GM21528 (cell line): Measurements from ENCODE around the gene SPATS2L.

Source experiments
- ATAC-seq: cut with Tn5 transposase; IDR thresholded peaks from one replicate; pipeline ENCODE4 v1.9.1; 2021; ENCODE audit warnings: mild to moderate bottlenecking, moderate library complexity; ENCODE audit not compliant: unreplicated experiment, low FRiP score

Gene SPATS2L

GRCh38 chr2:200404615-200405014, 98.1 kb downstream of the SPATS2L start:
- no peak for ATAC-seq

DNA sequence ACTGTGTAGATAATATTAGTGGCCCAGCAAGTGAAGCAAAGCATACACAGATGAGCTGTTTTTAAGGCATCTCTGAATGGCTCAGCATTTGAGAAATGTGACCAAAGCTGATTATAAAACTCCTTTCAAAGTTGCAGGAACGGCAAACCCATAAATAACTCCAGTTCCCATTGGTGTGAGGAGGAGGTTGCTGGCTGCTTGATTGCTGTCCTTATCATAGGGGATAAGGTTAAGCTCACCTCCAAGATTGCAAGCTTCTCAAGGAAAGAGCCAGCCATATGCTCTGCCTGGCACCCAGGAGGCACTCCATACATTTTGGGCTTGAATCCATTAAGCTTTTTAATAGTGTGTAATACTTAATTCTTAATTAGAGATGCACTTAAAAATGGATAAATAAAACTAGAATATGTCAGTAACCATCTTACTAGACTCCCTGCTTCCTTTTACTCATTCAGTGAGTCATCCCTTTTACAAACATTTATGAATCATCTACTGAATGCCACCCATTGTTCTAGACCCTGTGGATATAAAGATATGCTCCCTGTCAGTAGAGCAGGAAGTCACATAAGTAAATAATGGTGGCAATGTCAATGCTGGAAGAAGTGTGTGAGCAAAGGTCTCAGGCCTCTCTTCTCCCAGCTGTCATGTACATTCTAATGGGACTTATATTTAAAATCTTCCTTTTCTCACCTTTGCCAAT, 99.3 kb downstream of the SPATS2L start:
- no peak for ATAC-seq

DNA sequence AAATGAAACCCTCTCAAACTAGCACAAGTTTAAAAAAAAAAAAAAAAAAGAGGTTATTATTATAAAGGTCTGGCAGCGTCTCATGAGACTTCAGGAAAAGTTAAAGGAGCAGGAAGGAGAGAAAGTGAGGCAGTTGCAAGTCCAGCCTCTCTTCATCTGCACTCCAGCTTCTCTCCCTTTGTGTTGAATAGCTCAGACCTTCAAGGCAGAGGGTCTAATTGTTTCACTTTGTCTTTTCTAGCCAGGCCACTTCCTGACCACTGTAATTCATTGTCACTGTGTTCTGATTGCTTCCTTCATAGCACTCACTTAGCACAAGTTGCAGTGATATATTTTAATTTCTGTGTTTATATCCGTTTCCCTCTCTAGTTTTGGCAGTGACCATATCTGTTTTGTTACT, 99.9 kb downstream of the SPATS2L start:
- no peak for ATAC-seq

GRCh38 chr2:200408428-200409316, 102.2 kb downstream of the SPATS2L start:
- no peak for ATAC-seq

DNA sequence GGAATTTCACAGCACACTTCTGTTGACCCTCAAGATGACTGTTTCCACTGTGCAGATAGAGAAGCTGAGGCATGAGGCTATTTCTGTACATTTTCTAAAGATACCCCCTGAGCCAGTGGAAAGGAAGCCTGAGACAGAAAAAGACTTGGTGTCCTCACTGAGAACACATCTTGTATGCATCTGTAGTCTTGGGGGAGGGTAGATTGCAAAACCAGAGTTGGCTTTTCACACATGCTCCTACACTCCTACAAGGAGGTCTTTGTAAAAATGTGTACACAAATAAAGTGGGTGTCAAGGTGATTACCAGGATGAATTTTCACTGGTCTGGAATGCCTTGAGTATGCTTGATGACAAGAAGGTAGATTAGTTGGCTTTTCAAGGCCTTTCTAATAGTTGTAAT, 105.3 kb downstream of the SPATS2L start:
- no peak for ATAC-seq

DNA sequence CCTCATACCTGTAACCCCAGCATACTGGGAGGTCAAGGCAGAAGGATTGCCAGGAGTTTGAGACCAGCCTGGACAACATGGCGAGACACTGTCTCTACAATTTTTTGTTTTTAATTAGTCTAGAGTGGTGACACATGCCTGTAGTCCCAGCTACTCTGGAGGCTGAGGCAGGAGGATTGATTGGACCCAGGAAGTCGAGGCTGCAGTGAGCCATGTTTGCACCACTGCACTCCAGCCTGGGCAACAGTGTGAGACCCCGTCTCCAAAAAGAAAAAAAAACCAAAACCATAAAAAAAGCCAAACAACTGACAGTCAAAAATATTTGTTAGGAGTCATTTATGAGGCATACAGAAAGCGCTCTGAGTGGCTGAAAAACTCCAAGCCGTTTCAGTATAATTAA, 107.9 kb downstream of the SPATS2L start:
- ATAC-seq, result no peak

- no peak for ATAC-seq
These were observed 109.0 kb downstream of the SPATS2L start for GRCh38 chr2:200415455-200415854.

DNA sequence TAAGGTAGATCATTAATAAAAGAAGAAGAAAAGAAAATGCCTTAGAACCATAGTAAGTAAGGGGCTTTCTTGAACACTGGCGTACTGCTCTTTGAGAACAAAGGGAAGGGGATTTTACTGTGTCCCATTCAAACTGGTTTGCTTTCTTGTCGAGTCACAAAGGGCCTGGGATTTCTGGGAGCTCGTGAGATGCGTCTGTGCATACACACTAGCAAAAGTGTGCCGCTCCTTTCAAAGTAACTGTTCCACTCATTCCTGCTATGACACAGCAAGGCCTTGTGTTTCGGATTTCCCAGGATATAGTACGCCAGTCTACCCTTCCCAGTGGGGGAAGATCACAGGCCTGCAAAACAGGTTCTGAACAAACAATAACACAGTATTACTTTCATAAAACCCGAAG, 110.4 kb downstream of the SPATS2L start:
- no peak for ATAC-seq

DNA sequence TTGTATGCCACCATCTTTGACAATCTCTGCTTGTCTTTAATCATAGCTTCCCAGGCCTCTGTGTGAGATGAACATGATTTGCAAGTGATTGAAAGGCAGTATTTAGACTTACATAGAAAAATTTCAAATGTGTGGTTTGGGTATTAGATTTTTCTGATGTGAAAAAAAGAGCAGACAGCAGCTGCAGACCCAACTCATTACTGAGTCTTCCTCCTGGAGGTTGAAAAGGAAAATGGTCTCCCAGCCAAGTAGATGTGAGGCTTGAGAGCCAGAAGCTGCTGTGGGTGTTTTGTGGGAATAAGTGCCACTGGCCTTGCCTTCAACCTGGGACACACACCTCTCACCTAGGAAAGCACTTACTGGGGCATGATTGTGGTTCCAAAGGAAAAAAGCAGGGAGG, 110.9 kb downstream of the SPATS2L start:
- no peak for ATAC-seq

GRCh38 chr2:200418399-200418798, 111.9 kb downstream of the SPATS2L start:
- no peak for ATAC-seq

GRCh38 chr2:200419325-200419724, 112.8 kb downstream of the SPATS2L start:
- ATAC-seq, result no peak

- ATAC-seq, result no peak
These were observed 114.8 kb downstream of the SPATS2L start for GRCh38 chr2:200421270-200421669.

- no peak for ATAC-seq
These were observed 115.6 kb downstream of the SPATS2L start for GRCh38 chr2:200422071-200422470.

GRCh38 chr2:200422532-200423261, 116.2 kb downstream of the SPATS2L start:
- ATAC-seq, result no peak

GRCh38 chr2:200423541-200423940, 117.0 kb downstream of the SPATS2L start:
- no peak for ATAC-seq

GRCh38 chr2:200425026-200425821, 118.7 kb downstream of the SPATS2L start:
- ATAC-seq, result no peak

DNA sequence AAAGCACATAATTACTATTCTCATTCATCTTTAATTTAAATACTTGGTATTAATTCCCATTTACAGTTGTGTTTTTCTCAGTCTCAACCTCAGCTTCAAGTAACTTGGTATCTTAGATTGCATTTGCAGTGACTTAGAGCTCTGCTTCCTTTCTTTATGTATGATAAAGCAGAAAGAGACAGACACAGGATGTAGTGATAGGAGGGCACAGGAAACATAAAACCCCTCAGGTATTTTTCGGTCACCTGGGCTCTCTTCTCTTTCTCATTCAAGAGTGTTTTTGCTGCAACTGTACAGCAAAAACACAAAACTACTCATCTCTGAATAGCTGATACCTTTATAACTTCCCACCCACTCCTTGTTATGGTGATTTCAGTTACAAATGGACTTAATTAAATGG, 120.3 kb downstream of the SPATS2L start:
- ATAC-seq, result no peak

DNA sequence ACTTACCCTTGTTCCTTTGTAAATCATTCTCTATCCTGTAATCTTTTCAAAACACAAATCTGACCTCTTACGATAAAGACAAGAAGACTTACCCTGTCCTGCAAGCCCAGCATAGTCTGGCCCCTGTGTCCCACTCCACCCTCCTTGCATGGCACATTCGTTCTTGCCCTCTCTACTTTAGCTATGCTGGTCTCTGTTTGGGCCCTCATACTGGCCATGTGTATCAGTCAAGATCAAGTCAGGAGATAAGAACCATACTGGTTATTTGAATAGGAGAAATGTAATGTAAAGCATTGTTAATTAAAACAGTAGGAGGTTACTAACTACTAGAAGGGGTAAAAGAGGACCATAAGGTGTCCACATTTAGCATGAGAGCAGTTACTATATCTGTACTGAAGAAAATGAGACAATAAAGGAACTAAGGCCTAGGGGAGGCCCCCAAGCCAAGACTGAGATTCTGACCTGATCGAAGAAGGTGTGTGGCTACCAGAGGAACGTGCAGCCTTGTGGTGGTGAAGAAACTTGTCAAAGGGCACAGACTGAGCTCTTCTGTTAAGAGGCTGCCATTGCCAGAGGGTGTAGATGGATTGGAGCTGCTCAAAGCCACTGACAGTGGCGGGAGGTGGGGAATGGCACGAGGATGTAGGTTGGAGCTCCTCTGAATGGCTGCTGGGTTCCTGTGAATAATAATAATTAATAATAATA, 122.6 kb downstream of the SPATS2L start:
- ATAC-seq, result no peak

- ATAC-seq, result no peak
These were observed 123.5 kb downstream of the SPATS2L start for GRCh38 chr2:200430017-200430416.
